Keratinocyte (primary cell): ENCODE data around the gene CAPN5. TPM values are rescaled to one million over a fixed set of nuclear protein-coding genes. Genes with fewer than 3 reads are reported as not detected.

Source experiments
- DNase-seq: peaks from one replicate; pipeline ENCODE4 v3.0.0-alpha.2; 2011; ENCODE audit warnings: low read depth, missing footprints, low spot score
- FAIRE-seq: peaks from 2 replicates; lab custom pipeline; 2011; peaks lifted over from hg19 to GRCh38; lab: Jason Lieb, UNC
- H2AFZ ChIP-seq: 2 replicates; pipeline ENCODE4 v1.6.0; 2012; ENCODE audit warnings: low read length, control low read depth, inconsistent platforms; ENCODE audit not compliant: control insufficient read depth
- H3K27ac ChIP-seq: 2 replicates; pipeline ENCODE4 v1.5.1; 2011; ENCODE audit warnings: low read length; ENCODE audit not compliant: control insufficient read depth, insufficient read depth
- H3K27me3 ChIP-seq: 3 replicates; pipeline ENCODE4 v1.6.0; 2011; ENCODE audit warnings: low read length; ENCODE audit not compliant: control insufficient read depth, insufficient read depth; ENCODE audit errors: extremely low read depth
- H3K36me3 ChIP-seq, 2 experiments: 2 replicates in 1 of 2; 3 replicates in 1 of 2; pipeline ENCODE4 v1.5.1; 2011; ENCODE audit warnings: low read length in 2 of 2, mild to moderate bottlenecking in 1 of 2; ENCODE audit not compliant: control insufficient read depth in 2 of 2, insufficient read depth in 2 of 2; ENCODE audit errors: extremely low read depth in 1 of 2
- H3K4me1 ChIP-seq: 3 replicates; pipeline ENCODE4 v1.5.1; 2011; ENCODE audit warnings: low read length; ENCODE audit not compliant: control insufficient read depth, insufficient read depth; ENCODE audit errors: extremely low read depth
- H3K4me2 ChIP-seq: 3 replicates; pipeline ENCODE4 v1.6.0; 2011; ENCODE audit warnings: low read depth, low read length; ENCODE audit not compliant: control insufficient read depth, insufficient read depth; ENCODE audit errors: extremely low read depth
- H3K4me3 ChIP-seq, 3 experiments: fragments of 200-600 bp in 1 of 3; sonication (generic) in 1 of 3; 2 replicates in 2 of 3; 3 replicates in 1 of 3; pipeline ENCODE4 v1.5.1; 2011 to 2016; ENCODE audit warnings: low read length in 3 of 3, mild to moderate bottlenecking in 3 of 3, control low read depth in 2 of 3, inconsistent platforms in 1 of 3, low read depth in 1 of 3, mixed read lengths in 1 of 3, mixed run types in 1 of 3, moderate library complexity in 1 of 3; ENCODE audit not compliant: control insufficient read depth in 2 of 3, insufficient read depth in 2 of 3; ENCODE audit errors: extremely low read depth in 1 of 3
- H3K79me2 ChIP-seq: 2 replicates; pipeline ENCODE4 v1.6.0; 2012; ENCODE audit warnings: low read length; ENCODE audit not compliant: control insufficient read depth, insufficient read depth
- H3K9ac ChIP-seq: 3 replicates; pipeline ENCODE4 v1.6.0; 2011; ENCODE audit warnings: low read length; ENCODE audit not compliant: control insufficient read depth, insufficient read depth; ENCODE audit errors: extremely low read depth
- H3K9me1 ChIP-seq: 3 replicates; pipeline ENCODE4 v1.6.0; 2011; ENCODE audit warnings: low read length; ENCODE audit not compliant: control insufficient read depth, insufficient read depth; ENCODE audit errors: extremely low read depth
- H3K9me3 ChIP-seq: 2 replicates; pipeline ENCODE4 v1.5.1; 2012; ENCODE audit warnings: low read depth, low read length; ENCODE audit not compliant: control insufficient read depth
- H4K20me1 ChIP-seq: 3 replicates; pipeline ENCODE4 v1.6.0; 2011; ENCODE audit warnings: low read length; ENCODE audit not compliant: control insufficient read depth, insufficient read depth; ENCODE audit errors: extremely low read depth
- CTCF ChIP-seq, 3 experiments: IDR thresholded peaks in 1 of 3; conservative IDR thresholded peaks in 1 of 3; optimal IDR thresholded peaks in 1 of 3; 2 replicates in 2 of 3; 3 replicates in 1 of 3; pipeline versions ENCODE3 to v1.5.1; 2011; ENCODE audit warnings: low read length in 3 of 3, mild to moderate bottlenecking in 3 of 3, moderate library complexity in 2 of 3, control low read depth in 1 of 3, inconsistent platforms in 1 of 3; ENCODE audit not compliant: insufficient read depth in 2 of 3; ENCODE audit errors: extremely low read depth in 1 of 3
- EZH2 ChIP-seq: IDR thresholded peaks from one replicate; pipeline ENCODE4 v1.6.1; 2012; ENCODE audit warnings: inconsistent platforms, mild to moderate bottlenecking, low read length, moderate library complexity
- dilution Hi-C: fragments of 300-500 bp; cut with MboI; formaldehyde crosslinking; loops from one replicate; pipeline ENCODE4 v1.7.0; 2020; ENCODE audit warnings: low sequenced_read_pairs; ENCODE audit not compliant: extremely low pct_ligation_motif_present
- polyA plus RNA-seq, 5 experiments: library from polyadenylated mRNA; depleted of rRNA in 3 of 5; stranded (reverse) in 3 of 5; stranded (forward) in 1 of 5; unstranded in 1 of 5; fragments of >200 nt; gene quantifications; 1 replicate in 1 of 5; 2 replicates in 3 of 5; 3 replicates in 1 of 5; pipeline versions ENCODE4 v1.2.1 to v1.2.3, GENCODE V29; 2011 to 2012; ENCODE audit warnings: missing spikeins in 2 of 5, low read depth in 1 of 5, low replicate concordance in 1 of 5

The CAPN5 gene
- polyA plus RNA-seq, 1 donor (not counting 4 experiments of a cell fraction or from before 2014, with no cell fraction given): 1.2 TPM

- Histone ChIP-seq H3K9me3 (no peaks in the 10 kb centered on the region), H3K79me2 (no peaks in the 10 kb centered on the region), H3K9me1 (no peaks in the 10 kb centered on the region), H3K9ac (no peak within 1 kb of the TSS), H3K4me1 (no peaks in the 10 kb centered on the region), H3K27ac (no peak within 1 kb of the TSS), H3K36me3 (no peaks in the 10 kb centered on the region), H4K20me1 (no peaks in the 10 kb centered on the region), H3K4me3 (no peak within 1 kb of the TSS), H2AFZ (no peak within 1 kb of the TSS), H3K27me3 (no peaks in the 10 kb centered on the region), H3K4me2 (no peak within 1 kb of the TSS)
- no peak for FAIRE-seq
- dilution Hi-C loops: no loop called here
- no peak for DNase-seq
- no peak for TF ChIP-seq EZH2
- TF ChIP-seq CTCF (optimal IDR thresholded peaks at IDR 0.05 in 1 of 3, IDR thresholded peaks at IDR 0.05 in 1 of 3, conservative IDR thresholded peaks at IDR 0.05 in 1 of 3; ENCODE audit: extremely low read depth in 1 of 3, insufficient read depth in 2 of 3, low read length in 3 of 3): no peak
Observed at GRCh38 chr11:77102246-77103210, 35.8 kb downstream of the CAPN5 start, which contains the start of gene OMP. Gene OMP (plus strand): TSS chr11:77102840. CDS start chr11:77102840, 0 bp downstream.

- TF ChIP-seq EZH2 (no peak), CTCF (optimal IDR thresholded peaks at IDR 0.05 in 1 of 3, IDR thresholded peaks at IDR 0.05 in 1 of 3, conservative IDR thresholded peaks at IDR 0.05 in 1 of 3; ENCODE audit: extremely low read depth in 1 of 3, insufficient read depth in 2 of 3, low read length in 3 of 3) (no peak)
- H3K27me3 ChIP-seq: peaks cover 2% of the 10 kb centered on the region
- no peak overlapping the region for H3K4me2 ChIP-seq
- no peak overlapping the region for H3K4me3 ChIP-seq
- H4K20me1 ChIP-seq: no peaks in the 10 kb centered on the region
- no peak overlapping the region for H3K27ac ChIP-seq
- dilution Hi-C loops: no loop called here
- no peaks in the 10 kb centered on the region for H3K79me2 ChIP-seq
- no peak overlapping the region for H3K9ac ChIP-seq
- H3K9me1 ChIP-seq: no peaks in the 10 kb centered on the region
- no peak overlapping the region for H2AFZ ChIP-seq
- DNase-seq (no peak), FAIRE-seq (no peak)
- H3K4me1 ChIP-seq: no peaks in the 10 kb centered on the region
- no peaks in the 10 kb centered on the region for H3K9me3 ChIP-seq
- no peaks in the 10 kb centered on the region for H3K36me3 ChIP-seq
Observed at GRCh38 chr11:77103319-77103718, 36.5 kb downstream of the CAPN5 start.
